Right atrium auricular region (tissue), 2 donors: Measurements from ENCODE around the gene TMEM37. TPM values are rescaled to one million over a fixed set of nuclear protein-coding genes. Genes with fewer than 3 reads are reported as not detected.

Source experiments
- DNase-seq: peaks from one replicate; pipeline ENCODE4 v3.0.0-alpha.2; 2019; ENCODE audit warnings: low spot score
- H3K27ac ChIP-seq, 2 donors: fragments of 200-600 bp; sonication (generic); 1 replicate in 1 of 2; 2 replicates in 1 of 2; pipeline ENCODE4 v1.5.1; 2016 to 2019
- H3K27me3 ChIP-seq, 2 donors: fragments of 200-600 bp; sonication (generic); one replicate each; pipeline versions ENCODE4 v1.5.1 to v1.6.0; 2017 to 2019
- H3K36me3 ChIP-seq: fragments of 200-600 bp; sonication (generic); one replicate; pipeline ENCODE4 v1.5.1; 2016
- H3K4me1 ChIP-seq, 2 donors: fragments of 200-600 bp; sonication (generic); one replicate each; pipeline versions ENCODE4 v1.5.1 to v1.6.0; 2017 to 2019
- H3K4me3 ChIP-seq, 2 donors: fragments of 200-600 bp; sonication (generic); 1 replicate in 1 of 2; 2 replicates in 1 of 2; pipeline ENCODE4 v1.5.1; 2017 to 2019; ENCODE audit warnings: mild to moderate bottlenecking in 1 of 2, moderate library complexity in 1 of 2
- H3K9me3 ChIP-seq, 2 donors: fragments of 200-600 bp; sonication (generic); one replicate each; pipeline ENCODE4 v1.5.1; 2019
- CTCF ChIP-seq, 2 donors: fragments of 200-600 bp; sonication (generic); IDR thresholded peaks; one replicate each; pipeline ENCODE4 v1.5.1; 2019; ENCODE audit warnings: antibody characterized with exemption in 2 of 2
- total RNA-seq, 2 donors: library from RNA; depleted of rRNA; stranded (reverse); fragments of >200 nt; gene quantifications; one replicate each; pipeline ENCODE4 v1.1.0, GENCODE V29; 2016

Gene TMEM37
- total RNA-seq, 2 donors from 2014 or later = 3.3 to 5.4 TPM

DNA sequence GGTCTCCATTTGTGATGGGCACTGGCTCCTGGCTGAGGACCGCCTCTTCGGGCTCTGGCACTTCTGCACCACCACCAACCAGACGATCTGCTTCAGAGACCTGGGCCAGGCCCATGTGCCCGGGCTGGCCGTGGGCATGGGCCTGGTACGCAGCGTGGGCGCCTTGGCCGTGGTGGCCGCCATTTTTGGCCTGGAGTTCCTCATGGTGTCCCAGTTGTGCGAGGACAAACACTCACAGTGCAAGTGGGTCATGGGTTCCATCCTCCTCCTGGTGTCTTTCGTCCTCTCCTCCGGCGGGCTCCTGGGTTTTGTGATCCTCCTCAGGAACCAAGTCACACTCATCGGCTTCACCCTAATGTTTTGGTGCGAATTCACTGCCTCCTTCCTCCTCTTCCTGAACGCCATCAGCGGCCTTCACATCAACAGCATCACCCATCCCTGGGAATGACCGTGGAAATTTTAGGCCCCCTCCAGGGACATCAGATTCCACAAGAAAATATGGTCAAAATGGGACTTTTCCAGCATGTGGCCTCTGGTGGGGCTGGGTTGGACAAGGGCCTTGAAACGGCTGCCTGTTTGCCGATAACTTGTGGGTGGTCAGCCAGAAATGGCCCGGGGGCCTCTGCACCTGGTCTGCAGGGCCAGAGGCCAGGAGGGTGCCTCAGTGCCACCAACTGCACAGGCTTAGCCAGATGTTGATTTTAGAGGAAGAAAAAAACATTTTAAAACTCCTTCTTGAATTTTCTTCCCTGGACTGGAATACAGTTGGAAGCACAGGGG lies 5.5 kb downstream of the TMEM37 start:
- H3K9me3 ChIP-seq = no peaks in the 10 kb centered on the region
- no peak overlapping the region for H3K4me3 ChIP-seq
- TF ChIP-seq CTCF (IDR thresholded peaks at IDR 0.05) = no peak
- DNase-seq = no peak
- peaks cover 0 to 3% of the 10 kb centered on the region in 2 donors for H3K4me1 ChIP-seq
- H3K27me3 ChIP-seq = no peaks in the 10 kb centered on the region
- H3K27ac ChIP-seq = no peak overlapping the region
- no peaks in the 10 kb centered on the region for H3K36me3 ChIP-seq

DNA sequence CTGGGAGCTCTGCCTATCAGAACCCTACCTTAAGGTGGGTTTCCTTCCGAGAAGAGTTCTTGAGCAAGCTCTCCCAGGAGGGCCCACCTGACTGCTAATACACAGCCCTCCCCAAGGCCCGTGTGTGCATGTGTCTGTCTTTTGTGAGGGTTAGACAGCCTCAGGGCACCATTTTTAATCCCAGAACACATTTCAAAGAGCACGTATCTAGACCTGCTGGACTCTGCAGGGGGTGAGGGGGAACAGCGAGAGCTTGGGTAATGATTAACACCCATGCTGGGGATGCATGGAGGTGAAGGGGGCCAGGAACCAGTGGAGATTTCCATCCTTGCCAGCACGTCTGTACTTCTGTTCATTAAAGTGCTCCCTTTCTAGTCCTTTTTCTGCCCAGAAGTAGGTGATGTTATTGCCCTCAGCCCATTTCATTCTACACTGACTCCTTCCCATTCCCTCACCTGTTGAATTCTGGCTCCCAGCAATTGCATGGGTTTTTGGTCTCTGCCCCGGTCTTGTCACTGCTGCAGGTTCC lies 6.5 kb downstream of the TMEM37 start:
- no peak overlapping the region for H3K27ac ChIP-seq
- DNase-seq = no peak
- H3K9me3 ChIP-seq = no peaks in the 10 kb centered on the region
- TF ChIP-seq CTCF (IDR thresholded peaks at IDR 0.05) = no peak
- H3K4me1 ChIP-seq = no peaks in the 10 kb centered on the region
- no peaks in the 10 kb centered on the region for H3K27me3 ChIP-seq
- H3K36me3 ChIP-seq = no peaks in the 10 kb centered on the region
- H3K4me3 ChIP-seq = no peak overlapping the region

- H3K36me3 ChIP-seq = no peaks in the 10 kb centered on the region
- no peak for DNase-seq
- H3K27ac ChIP-seq = no peak overlapping the region
- H3K27me3 ChIP-seq = no peaks in the 10 kb centered on the region
- H3K4me1 ChIP-seq = no peaks in the 10 kb centered on the region
- H3K4me3 ChIP-seq = no peak overlapping the region
- no peaks in the 10 kb centered on the region for H3K9me3 ChIP-seq
- no peak for TF ChIP-seq CTCF (IDR thresholded peaks at IDR 0.05)
These were observed 7.2 kb downstream of the TMEM37 start for GRCh38 chr2:119438726-119439284.

GRCh38 chr2:119439574-119440500 lies 8.2 kb downstream of the TMEM37 start:
- DNase-seq = no peak
- Histone ChIP-seq H3K27ac (no peak overlapping the region), H3K4me1 (no peaks in the 10 kb centered on the region), H3K9me3 (no peaks in the 10 kb centered on the region), H3K36me3 (no peaks in the 10 kb centered on the region), H3K27me3 (no peaks in the 10 kb centered on the region), H3K4me3 (no peak overlapping the region)
- TF ChIP-seq CTCF (IDR thresholded peaks at IDR 0.05) = no peak

GRCh38 chr2:119440501-119440870 lies 8.8 kb downstream of the TMEM37 start:
- DNase-seq = no peak
- Histone ChIP-seq H3K4me1 (no peaks in the 10 kb centered on the region), H3K27ac (no peak overlapping the region), H3K36me3 (no peaks in the 10 kb centered on the region), H3K4me3 (no peak overlapping the region), H3K9me3 (no peaks in the 10 kb centered on the region), H3K27me3 (no peaks in the 10 kb centered on the region)
- no peak for TF ChIP-seq CTCF (IDR thresholded peaks at IDR 0.05)
